Lower leg skin (tissue), 3 donors: ENCODE measurements around the gene SLC19A3.
"Not testable (repeated sequence)": the region's sequence is repeated elsewhere in the genome, so short reads cannot be mapped to it uniquely, and the experiment has no call there.

Experiments used
- POLR2A ChIP-seq, 2 donors: fragments of 450-650 bp; IDR thresholded peaks; one replicate each; pipeline ENCODE4 v1.6.1; 2016 to 2017; ENCODE audit warnings: antibody characterized with exemption in 2 of 2, mild to moderate bottlenecking in 1 of 2, moderate library complexity in 1 of 2
- TF ChIP-seq, protein P1 (sequence below), 3 donors: fragments of 450-650 bp; IDR thresholded peaks; one replicate each; pipeline ENCODE4 v1.5.1; 2016; ENCODE audit warnings: antibody characterized with exemption in 3 of 3, mild to moderate bottlenecking in 3 of 3, moderate library complexity in 2 of 3

DNA sequence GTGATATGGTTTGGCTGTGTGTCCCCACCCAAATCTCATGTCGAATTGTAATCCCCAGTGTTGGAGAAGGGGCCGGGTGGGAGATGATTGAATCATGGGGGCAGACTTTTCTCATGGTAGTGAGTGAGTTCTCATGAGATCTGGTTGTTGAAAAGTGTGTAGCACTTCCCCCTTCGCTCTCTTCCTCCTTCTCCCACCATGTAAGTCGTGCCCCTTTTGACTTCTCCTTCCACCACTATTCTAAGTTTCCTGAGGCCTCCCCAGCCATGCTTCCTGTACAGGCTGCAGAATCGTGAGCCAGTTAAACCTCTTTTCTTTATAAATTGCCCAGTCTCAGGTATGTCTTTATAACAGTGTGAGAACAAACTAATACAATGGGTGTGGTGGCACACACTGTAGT lies 44.2 kb downstream of the SLC19A3 start:
- TF ChIP-seq, protein P1, sequence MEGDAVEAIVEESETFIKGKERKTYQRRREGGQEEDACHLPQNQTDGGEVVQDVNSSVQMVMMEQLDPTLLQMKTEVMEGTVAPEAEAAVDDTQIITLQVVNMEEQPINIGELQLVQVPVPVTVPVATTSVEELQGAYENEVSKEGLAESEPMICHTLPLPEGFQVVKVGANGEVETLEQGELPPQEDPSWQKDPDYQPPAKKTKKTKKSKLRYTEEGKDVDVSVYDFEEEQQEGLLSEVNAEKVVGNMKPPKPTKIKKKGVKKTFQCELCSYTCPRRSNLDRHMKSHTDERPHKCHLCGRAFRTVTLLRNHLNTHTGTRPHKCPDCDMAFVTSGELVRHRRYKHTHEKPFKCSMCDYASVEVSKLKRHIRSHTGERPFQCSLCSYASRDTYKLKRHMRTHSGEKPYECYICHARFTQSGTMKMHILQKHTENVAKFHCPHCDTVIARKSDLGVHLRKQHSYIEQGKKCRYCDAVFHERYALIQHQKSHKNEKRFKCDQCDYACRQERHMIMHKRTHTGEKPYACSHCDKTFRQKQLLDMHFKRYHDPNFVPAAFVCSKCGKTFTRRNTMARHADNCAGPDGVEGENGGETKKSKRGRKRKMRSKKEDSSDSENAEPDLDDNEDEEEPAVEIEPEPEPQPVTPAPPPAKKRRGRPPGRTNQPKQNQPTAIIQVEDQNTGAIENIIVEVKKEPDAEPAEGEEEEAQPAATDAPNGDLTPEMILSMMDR (IDR thresholded peaks at IDR 0.05) = not testable (repeated sequence)
- not testable (repeated sequence) for TF ChIP-seq POLR2A (IDR thresholded peaks at IDR 0.05)
